Cardiac fibroblast (primary cell): ENCODE data around the gene PHLDB2.

ENCODE experiments used
- DNase-seq, 2 donors: peaks; one replicate each; pipeline versions ENCODE4 v3.0.0 to v3.0.0-alpha.2; 2010; ENCODE audit warnings: low read depth in 2 of 2
- H3K4me3 ChIP-seq, 2 donors: replicated peaks in 1 of 2; 1 replicate in 1 of 2; 2 replicates in 1 of 2; pipeline ENCODE4 v1.5.1; 2011; ENCODE audit warnings: low read depth in 2 of 2, low read length in 2 of 2, mild to moderate bottlenecking in 2 of 2, moderate library complexity in 1 of 2
- TF ChIP-seq, protein P1 (sequence below): IDR thresholded peaks from one replicate; pipeline ENCODE4 v1.5.1; 2011; ENCODE audit warnings: low read depth, mild to moderate bottlenecking, low read length, inconsistent platforms

Gene PHLDB2

DNA sequence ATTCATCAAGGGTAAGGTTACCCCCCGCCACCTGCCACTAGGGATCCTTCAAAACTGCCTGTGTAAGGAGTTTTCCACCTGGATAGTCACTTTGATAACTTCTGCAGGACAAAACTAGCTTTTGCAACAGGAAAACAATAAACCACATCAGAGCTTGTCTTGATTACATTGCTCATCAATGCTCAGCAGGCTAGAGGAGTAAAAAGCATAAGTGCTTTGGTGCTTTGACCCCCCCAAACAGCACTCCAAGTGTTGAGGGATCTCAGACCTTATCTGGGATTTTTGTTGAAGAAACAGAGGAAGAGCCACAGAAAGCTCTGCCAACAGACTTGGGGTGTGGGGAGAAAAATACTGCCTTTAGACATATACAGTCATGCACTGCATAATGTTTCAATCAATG is 10.8 kb upstream of the PHLDB2 start:
- DNase-seq: no peak
- TF ChIP-seq, protein P1, sequence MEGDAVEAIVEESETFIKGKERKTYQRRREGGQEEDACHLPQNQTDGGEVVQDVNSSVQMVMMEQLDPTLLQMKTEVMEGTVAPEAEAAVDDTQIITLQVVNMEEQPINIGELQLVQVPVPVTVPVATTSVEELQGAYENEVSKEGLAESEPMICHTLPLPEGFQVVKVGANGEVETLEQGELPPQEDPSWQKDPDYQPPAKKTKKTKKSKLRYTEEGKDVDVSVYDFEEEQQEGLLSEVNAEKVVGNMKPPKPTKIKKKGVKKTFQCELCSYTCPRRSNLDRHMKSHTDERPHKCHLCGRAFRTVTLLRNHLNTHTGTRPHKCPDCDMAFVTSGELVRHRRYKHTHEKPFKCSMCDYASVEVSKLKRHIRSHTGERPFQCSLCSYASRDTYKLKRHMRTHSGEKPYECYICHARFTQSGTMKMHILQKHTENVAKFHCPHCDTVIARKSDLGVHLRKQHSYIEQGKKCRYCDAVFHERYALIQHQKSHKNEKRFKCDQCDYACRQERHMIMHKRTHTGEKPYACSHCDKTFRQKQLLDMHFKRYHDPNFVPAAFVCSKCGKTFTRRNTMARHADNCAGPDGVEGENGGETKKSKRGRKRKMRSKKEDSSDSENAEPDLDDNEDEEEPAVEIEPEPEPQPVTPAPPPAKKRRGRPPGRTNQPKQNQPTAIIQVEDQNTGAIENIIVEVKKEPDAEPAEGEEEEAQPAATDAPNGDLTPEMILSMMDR: no peak
- H3K4me3 ChIP-seq: no peak overlapping the region

DNA sequence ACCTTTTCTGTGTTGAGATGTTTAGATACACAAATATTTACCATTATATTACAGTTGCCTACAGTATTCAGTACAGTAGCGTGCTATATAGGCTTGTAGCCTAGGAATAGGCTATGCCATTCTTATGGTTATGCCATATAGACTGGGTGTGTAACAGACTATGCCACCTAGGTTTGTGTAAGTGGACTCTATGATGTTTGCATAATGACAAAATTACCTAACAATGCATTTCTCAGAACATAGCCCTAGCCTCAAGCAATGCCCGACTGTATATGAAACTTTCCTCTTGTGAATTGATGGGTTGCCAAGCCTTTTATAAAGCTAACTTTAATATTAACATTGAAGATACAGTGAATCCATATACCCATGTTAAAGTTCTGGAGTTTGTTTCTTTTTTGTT is 10.3 kb upstream of the PHLDB2 start:
- H3K4me3 ChIP-seq: no peak overlapping the region
- DNase-seq: no peak
- TF ChIP-seq, protein P1: no peak

DNA sequence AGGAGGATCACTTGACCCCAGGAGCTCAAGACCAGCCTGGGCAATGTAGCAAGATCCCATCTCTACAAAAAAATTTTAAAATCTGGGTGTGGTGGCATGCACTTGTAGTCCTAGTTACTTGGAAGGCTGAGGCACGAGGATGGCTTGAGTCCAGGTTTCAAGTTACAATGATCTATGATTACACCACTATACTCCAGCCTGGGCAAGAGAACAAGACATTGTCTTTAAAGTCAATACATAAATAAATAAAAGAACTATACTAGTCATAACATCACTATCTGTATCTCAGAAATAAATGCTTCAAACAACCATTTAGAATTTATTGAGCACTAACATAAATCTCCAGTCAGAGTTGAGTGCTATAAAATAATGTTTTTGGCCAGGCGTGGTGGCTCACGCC is 8.5 kb upstream of the PHLDB2 start:
- TF ChIP-seq, protein P1: no peak
- H3K4me3 ChIP-seq: no peak overlapping the region
- DNase-seq: peak; percentile 64 to 87

DNA sequence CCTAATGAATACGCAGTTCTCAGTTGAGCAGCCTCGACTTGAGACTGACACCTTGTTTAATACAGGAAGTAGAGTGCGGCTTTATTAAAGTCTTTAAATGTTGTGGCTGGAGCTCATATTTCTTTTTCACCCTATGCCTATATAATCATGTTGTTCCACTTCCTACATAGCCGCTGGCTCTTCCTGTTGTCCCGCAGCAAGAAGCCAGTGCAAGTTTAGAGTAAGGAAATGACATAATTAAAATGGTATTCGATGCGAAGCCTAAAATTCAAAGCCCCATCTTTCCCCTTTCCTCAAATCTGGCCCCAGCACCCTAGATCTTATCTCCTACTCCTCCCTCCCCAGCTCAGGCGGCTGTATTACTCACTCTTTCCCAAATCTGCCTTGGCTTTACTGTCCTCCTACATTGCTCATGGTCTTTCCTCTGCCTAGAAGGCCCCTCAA is 7.5 kb upstream of the PHLDB2 start:
- peak; percentile 86 to 87 for DNase-seq
- H3K4me3 ChIP-seq: no peak overlapping the region
- TF ChIP-seq, protein P1: no peak

DNA sequence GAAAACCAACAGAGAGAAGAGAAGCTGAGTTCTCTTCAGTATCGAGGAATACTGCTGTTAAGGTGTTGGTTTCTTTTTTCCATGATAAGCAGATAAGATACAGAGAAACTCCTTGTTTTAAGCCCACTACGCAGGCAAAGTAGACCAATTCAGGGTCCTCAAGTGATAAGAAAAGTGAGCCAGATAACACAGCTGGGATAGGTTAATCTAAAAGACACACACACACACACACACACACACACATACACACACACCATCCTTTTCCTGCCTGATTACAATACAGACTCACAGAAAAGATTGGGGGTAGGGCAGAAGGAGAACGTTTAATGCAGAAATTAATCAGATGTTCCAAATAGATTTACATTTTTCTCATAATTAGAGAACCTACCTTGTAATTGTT is 6.5 kb upstream of the PHLDB2 start:
- no peak overlapping the region for H3K4me3 ChIP-seq
- DNase-seq: peak in 1 of 2 donors; percentile 42
- TF ChIP-seq, protein P1: no peak

DNA sequence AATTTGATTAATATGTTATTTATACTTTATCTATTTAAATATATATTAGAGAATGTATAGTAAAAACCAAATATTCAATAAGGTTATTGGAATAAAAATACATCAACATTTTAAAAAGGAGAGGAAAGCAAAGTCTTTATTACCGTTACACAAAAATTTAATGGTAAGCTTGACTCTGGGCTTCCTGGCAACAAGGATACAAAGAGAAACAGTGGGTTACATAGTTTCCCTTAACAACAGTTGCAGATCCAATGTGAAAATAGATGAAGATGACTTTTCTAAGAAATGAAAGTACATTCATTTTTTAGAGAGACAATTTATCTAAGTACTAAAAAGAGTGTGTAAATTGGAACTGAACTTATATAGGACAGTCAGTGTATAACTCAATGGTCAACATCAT is 6.0 kb upstream of the PHLDB2 start:
- TF ChIP-seq, protein P1: no peak
- peak in 1 of 2 donors; percentile 43 for DNase-seq
- H3K4me3 ChIP-seq: no peak overlapping the region

DNA sequence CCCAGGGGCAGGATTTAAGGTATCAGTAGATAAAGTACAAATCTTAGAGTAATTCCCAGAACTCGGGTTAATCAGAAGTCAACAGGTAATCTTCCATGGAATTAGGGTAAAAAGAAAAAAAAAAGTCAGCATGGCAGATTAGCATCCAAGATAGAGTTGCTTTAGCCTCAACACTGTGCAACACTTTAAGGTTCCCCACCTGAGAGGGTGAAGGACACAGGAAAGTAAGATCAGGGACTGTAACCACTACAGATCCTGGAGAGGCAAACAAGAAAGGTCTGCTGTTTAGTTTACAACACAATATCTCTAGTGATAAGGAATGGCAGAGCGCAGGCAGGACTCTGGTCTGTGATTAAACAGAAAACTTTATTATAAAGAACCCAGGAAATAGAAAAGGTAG is 4.1 kb upstream of the PHLDB2 start:
- no peak overlapping the region for H3K4me3 ChIP-seq
- DNase-seq: no peak
- TF ChIP-seq, protein P1: no peak
